Esophagus squamous epithelium (tissue), 5 donors: ENCODE results near the gene PGM2. TPM values are rescaled to one million over a fixed set of nuclear protein-coding genes. Genes with fewer than 3 reads are reported as not detected.

ENCODE experiments used
- DNase-seq: peaks from one replicate; lab custom pipeline; 2025; lab: John Stamatoyannopoulos, UW
- H3K27ac ChIP-seq, 4 donors: fragments of 200-600 bp; sonication (generic); one replicate each; pipeline ENCODE4 v1.5.1; 2016 to 2019; ENCODE audit warnings: mild to moderate bottlenecking in 1 of 4
- H3K27me3 ChIP-seq, 4 donors: fragments of 200-600 bp; sonication (generic); 1 replicate in 3 of 4; 2 replicates in 1 of 4; pipeline versions ENCODE4 v1.5.1 to v1.6.0; 2017 to 2021; ENCODE audit warnings: antibody characterized with exemption in 1 of 4
- H3K36me3 ChIP-seq, 3 donors: fragments of 200-600 bp; sonication (generic); one replicate each; pipeline ENCODE4 v1.5.1; 2016 to 2019
- H3K4me1 ChIP-seq, 3 donors: fragments of 200-600 bp; sonication (generic); one replicate each; pipeline ENCODE4 v1.5.1; 2017 to 2019
- H3K4me3 ChIP-seq, 4 donors: fragments of 200-600 bp; sonication (generic); 1 replicate in 3 of 4; 2 replicates in 1 of 4; pipeline ENCODE4 v1.5.1; 2016 to 2019; ENCODE audit warnings: mild to moderate bottlenecking in 2 of 4, moderate library complexity in 1 of 4
- H3K9me3 ChIP-seq, 3 donors: fragments of 200-600 bp; sonication (generic); one replicate each; pipeline ENCODE4 v1.5.1; 2016 to 2019
- POLR2A ChIP-seq, 4 donors: fragments of 450-650 bp; IDR thresholded peaks; one replicate each; pipeline ENCODE4 v1.6.1; 2017; ENCODE audit warnings: antibody characterized with exemption in 4 of 4, mild to moderate bottlenecking in 4 of 4, moderate library complexity in 3 of 4
- WGBS, 2 donors: methylation state at CpG; one replicate each; pipeline ENCODE4 v1.1.5; 2018; 5-methylcytosine and 5-hydroxymethylcytosine counted together
- intact Hi-C: fragments of 100-400 bp; cut with DNase I; formaldehyde crosslinking; loops from one replicate; pipeline ENCODE4 v1.15.0; 2022
- total RNA-seq, 4 donors: library from RNA; depleted of rRNA; stranded (reverse); fragments of >200 nt; gene quantifications; one replicate each; pipeline ENCODE4 v1.1.0, GENCODE V29; 2016
- TF ChIP-seq, protein P1 (sequence below), 6 experiments: fragments of 450-650 bp in 4 of 6; fragments of 200-600 bp in 2 of 6; sonication (generic) in 2 of 6; IDR thresholded peaks; one replicate each; pipeline ENCODE4 v1.5.1; 2016 to 2019; ENCODE audit warnings: antibody characterized with exemption in 6 of 6, mild to moderate bottlenecking in 4 of 6, moderate library complexity in 4 of 6
- donor health status: DM: yes; HTN: yes; CAD: no.

The PGM2 gene
- total RNA-seq, 4 donors from 2014 or later: 65.6 to 127 (median 93.6) TPM

DNA sequence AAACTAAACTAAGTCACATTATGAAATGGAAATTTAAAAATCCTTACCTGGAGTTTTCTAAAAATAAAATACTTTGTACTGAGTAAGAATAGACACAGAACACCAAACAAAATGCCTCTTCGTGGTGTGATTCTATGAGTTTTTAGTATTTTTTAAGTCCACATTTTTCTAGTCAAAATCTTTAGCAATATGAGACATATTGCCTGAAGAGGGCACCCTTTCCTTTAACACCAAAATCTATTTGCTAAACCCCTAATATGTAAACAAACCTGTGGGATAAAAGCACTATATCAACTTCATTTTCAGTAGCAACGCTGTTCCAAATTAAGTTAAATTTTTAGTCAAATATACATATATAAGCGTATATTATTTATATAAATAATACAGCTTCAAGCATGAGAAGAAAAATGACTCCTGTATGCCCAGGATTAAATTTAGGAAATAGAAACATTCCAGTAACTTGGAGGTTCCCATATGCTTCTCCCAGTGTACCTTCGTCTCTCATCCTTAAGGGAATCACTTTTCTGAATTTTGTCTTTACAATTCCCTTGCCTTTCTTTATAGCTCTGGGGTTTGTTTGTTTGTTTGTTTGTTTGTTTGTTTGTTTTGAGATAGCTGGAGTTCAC lies 23.0 kb upstream of the PGM2 start:
- intact Hi-C loops: loop anchor here (5.0 kb wide), 1 partner anchor 234 kb away; no protein-coding TSS in a partner anchor
- Histone ChIP-seq H3K4me3 (no peak overlapping the region), H3K36me3 (no peaks in the 10 kb centered on the region), H3K9me3 (no peaks in the 10 kb centered on the region), H3K4me1 (no peaks in the 10 kb centered on the region), H3K27me3 (no peaks in the 10 kb centered on the region), H3K27ac (no peak overlapping the region)
- TF ChIP-seq POLR2A (IDR thresholded peaks at IDR 0.05): no peak
- TF ChIP-seq, protein P1, sequence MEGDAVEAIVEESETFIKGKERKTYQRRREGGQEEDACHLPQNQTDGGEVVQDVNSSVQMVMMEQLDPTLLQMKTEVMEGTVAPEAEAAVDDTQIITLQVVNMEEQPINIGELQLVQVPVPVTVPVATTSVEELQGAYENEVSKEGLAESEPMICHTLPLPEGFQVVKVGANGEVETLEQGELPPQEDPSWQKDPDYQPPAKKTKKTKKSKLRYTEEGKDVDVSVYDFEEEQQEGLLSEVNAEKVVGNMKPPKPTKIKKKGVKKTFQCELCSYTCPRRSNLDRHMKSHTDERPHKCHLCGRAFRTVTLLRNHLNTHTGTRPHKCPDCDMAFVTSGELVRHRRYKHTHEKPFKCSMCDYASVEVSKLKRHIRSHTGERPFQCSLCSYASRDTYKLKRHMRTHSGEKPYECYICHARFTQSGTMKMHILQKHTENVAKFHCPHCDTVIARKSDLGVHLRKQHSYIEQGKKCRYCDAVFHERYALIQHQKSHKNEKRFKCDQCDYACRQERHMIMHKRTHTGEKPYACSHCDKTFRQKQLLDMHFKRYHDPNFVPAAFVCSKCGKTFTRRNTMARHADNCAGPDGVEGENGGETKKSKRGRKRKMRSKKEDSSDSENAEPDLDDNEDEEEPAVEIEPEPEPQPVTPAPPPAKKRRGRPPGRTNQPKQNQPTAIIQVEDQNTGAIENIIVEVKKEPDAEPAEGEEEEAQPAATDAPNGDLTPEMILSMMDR (IDR thresholded peaks at IDR 0.05): peak; percentile 22 to 66 (median 53)
- WGBS, 2 donors: 20 to 24% methylated on average over 4 of the region's 4 CpGs
- no peak for DNase-seq

- H3K9me3 ChIP-seq: no peaks in the 10 kb centered on the region
- intact Hi-C loops: no loop called here
- 77 to 82% methylated on average over 5 of the region's 5 CpGs for WGBS, 2 donors
- no peak overlapping the region for H3K4me3 ChIP-seq
- TF ChIP-seq POLR2A (IDR thresholded peaks at IDR 0.05): no peak
- TF ChIP-seq, protein P1 (IDR thresholded peaks at IDR 0.05): no peak
- no peaks in the 10 kb centered on the region for H3K36me3 ChIP-seq
- no peak for DNase-seq
- no peaks in the 10 kb centered on the region for H3K4me1 ChIP-seq
- no peaks in the 10 kb centered on the region for H3K27me3 ChIP-seq
- no peak overlapping the region for H3K27ac ChIP-seq
These were observed 21.4 kb upstream of the PGM2 start for GRCh38 chr4:37805091-37805490.

DNA sequence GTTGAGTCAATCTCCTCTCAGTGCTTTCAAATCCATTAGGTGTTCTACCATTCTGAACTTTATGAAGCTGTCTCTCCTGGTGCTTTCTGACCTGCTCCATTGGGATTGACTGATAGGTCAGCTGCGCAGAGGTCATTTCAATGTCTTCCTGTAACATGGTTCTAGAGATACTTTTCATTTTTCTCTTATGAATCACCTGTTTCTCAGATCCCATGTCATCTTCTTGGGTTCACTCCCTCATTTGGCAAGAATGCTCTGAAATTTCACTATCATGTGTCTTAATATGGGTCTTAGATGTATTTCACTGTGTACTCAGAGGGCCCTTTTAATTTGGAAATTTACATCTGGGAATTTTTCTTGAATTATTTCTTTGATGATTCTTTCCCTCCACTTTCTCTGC lies 13.8 kb upstream of the PGM2 start:
- H3K36me3 ChIP-seq: no peaks in the 10 kb centered on the region
- WGBS, 2 donors: 95 to 100% methylated on average over 1 of the region's 1 CpG
- H3K27ac ChIP-seq: no peak overlapping the region
- intact Hi-C loops: no loop called here
- no peak overlapping the region for H3K4me3 ChIP-seq
- H3K4me1 ChIP-seq: no peaks in the 10 kb centered on the region
- no peak for DNase-seq
- H3K27me3 ChIP-seq: no peaks in the 10 kb centered on the region
- no peaks in the 10 kb centered on the region for H3K9me3 ChIP-seq
- TF ChIP-seq POLR2A (IDR thresholded peaks at IDR 0.05): no peak
- TF ChIP-seq, protein P1 (IDR thresholded peaks at IDR 0.05): no peak

DNA sequence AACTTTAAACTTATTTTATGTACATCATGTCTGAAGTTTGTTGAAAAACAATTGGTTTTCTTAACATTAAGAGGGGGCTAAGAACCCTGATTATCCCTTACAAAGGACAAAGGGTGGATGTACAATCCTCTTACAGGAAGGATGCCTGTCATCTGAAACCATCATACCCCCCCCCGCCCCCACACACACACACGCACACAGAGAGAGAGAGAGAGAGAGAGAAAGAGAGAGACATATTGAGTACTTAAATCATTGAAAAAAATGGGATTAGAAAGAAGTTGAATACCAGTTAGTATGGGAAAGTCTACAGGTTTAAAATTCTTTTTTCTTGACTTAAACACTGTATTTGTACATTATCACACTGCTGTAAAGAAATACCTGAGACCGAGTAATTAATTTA lies 10.9 kb upstream of the PGM2 start:
- Histone ChIP-seq H3K4me3 (no peak overlapping the region), H3K27me3 (no peaks in the 10 kb centered on the region), H3K36me3 (no peaks in the 10 kb centered on the region), H3K27ac (no peak overlapping the region), H3K9me3 (no peaks in the 10 kb centered on the region), H3K4me1 (no peaks in the 10 kb centered on the region)
- intact Hi-C loops: no loop called here
- TF ChIP-seq POLR2A (IDR thresholded peaks at IDR 0.05): no peak
- TF ChIP-seq, protein P1 (IDR thresholded peaks at IDR 0.05): no peak
- no peak for DNase-seq
- WGBS, 2 donors: 54 to 58% methylated on average over 3 of the region's 3 CpGs

DNA sequence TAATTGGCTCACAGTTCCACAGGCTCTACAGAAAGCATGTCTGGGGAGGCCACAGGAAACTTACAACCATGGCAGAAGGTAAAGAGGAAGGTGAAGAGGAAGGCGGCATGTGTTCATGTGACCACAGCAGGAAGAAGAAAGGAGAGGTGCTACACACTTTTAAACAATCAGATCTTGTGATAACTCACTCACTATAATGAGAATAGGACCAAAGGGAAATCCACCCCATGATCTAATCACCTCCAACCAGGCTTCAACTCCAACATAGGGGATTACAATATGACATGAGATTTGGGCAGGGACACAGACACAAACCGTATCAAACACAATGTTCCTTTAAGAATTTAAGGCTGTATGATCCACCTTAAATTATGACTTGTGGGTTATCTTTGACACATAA lies 10.5 kb upstream of the PGM2 start:
- Histone ChIP-seq H3K27me3 (no peaks in the 10 kb centered on the region), H3K4me1 (no peaks in the 10 kb centered on the region), H3K4me3 (no peak overlapping the region), H3K9me3 (no peaks in the 10 kb centered on the region), H3K27ac (no peak overlapping the region), H3K36me3 (no peaks in the 10 kb centered on the region)
- intact Hi-C loops: no loop called here
- TF ChIP-seq, protein P1 (IDR thresholded peaks at IDR 0.05): no peak
- TF ChIP-seq POLR2A (IDR thresholded peaks at IDR 0.05): no peak
- WGBS, 2 donors: 46 to 53% methylated on average over 2 of the region's 2 CpGs
- no peak for DNase-seq
